ENCODE measurements around the gene PLK5.

GRCh38 chr19:1481224-1481892 is 42.5 kb upstream of the PLK5 start:
- TF ChIP-seq CTCF (conservative IDR thresholded peaks at IDR 0.05; ENCODE audit: low read depth in 2 of 2) (no peak), EZH2 (IDR thresholded peaks at IDR 0.05; ENCODE audit: low read depth, unreplicated experiment) (no peak), POLR2AphosphoS5 (IDR thresholded peaks at IDR 0.05; ENCODE audit: low read depth) (no peak)

All from GM23338 (cell line).